Brain microvascular endothelial cell (primary cell): ENCODE results near the gene TRAPPC14.

Source experiments
- DNase-seq: peaks from one replicate; pipeline ENCODE4 v3.0.0-alpha.2; 2020
- H3K27ac ChIP-seq: fragments of 250-450 bp; sonication (Bioruptor Pico); 2 replicates; pipeline ENCODE4 v1.5.1; 2020; ENCODE audit warnings: mild to moderate bottlenecking, moderate library complexity
- H3K27me3 ChIP-seq: fragments of 250-450 bp; sonication (Bioruptor Pico); replicated peaks from 2 replicates; pipeline ENCODE4 v1.5.1; 2020; ENCODE audit warnings: mild to moderate bottlenecking
- H3K36me3 ChIP-seq: fragments of 250-450 bp; sonication (Bioruptor Pico); replicated peaks from 2 replicates; pipeline ENCODE4 v1.5.1; 2020; ENCODE audit warnings: mild to moderate bottlenecking
- H3K4me3 ChIP-seq: 2 replicates; pipeline ENCODE4 v1.5.1; 2011; ENCODE audit warnings: low read depth, mild to moderate bottlenecking, control low read depth, low read length, moderate library complexity
- in situ Hi-C: cut with HindIII; loops from 2 replicates; pipeline ENCODE4 v1.10.0; 2017; ENCODE audit warnings: low sequenced_read_pairs, low pct_ligation_motif_present
- TF ChIP-seq, protein P1 (sequence below): IDR thresholded peaks from 2 replicates; pipeline ENCODE4 v1.5.1; 2011; ENCODE audit warnings: low read depth, mild to moderate bottlenecking, moderate library complexity, low read length, control low read depth, inconsistent platforms; ENCODE audit errors: missing control alignments

The TRAPPC14 gene

DNA sequence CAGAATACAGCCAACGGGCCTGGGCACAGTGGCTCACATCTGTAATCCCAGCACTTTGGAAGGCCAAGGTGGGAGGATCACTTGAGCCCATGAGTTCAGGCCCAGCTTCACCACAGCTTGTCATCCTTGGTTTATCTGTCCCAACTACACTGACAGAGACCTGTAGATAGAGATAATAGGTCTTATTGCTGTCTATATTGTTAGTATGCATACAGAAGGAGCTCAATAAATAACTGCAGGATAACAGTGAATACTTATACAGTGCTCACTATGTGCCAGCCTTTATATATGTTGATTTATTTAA is 37.8 kb downstream of the TRAPPC14 start:
- in situ Hi-C loops = no loop called here
- TF ChIP-seq, protein P1, sequence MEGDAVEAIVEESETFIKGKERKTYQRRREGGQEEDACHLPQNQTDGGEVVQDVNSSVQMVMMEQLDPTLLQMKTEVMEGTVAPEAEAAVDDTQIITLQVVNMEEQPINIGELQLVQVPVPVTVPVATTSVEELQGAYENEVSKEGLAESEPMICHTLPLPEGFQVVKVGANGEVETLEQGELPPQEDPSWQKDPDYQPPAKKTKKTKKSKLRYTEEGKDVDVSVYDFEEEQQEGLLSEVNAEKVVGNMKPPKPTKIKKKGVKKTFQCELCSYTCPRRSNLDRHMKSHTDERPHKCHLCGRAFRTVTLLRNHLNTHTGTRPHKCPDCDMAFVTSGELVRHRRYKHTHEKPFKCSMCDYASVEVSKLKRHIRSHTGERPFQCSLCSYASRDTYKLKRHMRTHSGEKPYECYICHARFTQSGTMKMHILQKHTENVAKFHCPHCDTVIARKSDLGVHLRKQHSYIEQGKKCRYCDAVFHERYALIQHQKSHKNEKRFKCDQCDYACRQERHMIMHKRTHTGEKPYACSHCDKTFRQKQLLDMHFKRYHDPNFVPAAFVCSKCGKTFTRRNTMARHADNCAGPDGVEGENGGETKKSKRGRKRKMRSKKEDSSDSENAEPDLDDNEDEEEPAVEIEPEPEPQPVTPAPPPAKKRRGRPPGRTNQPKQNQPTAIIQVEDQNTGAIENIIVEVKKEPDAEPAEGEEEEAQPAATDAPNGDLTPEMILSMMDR = no peak
- no peaks in the 10 kb centered on the region for H3K27me3 ChIP-seq
- H3K4me3 ChIP-seq = peak overlapping the region; percentile 91
- no peak overlapping the region for H3K27ac ChIP-seq
- H3K36me3 ChIP-seq = no peaks in the 10 kb centered on the region
- no peak for DNase-seq

DNA sequence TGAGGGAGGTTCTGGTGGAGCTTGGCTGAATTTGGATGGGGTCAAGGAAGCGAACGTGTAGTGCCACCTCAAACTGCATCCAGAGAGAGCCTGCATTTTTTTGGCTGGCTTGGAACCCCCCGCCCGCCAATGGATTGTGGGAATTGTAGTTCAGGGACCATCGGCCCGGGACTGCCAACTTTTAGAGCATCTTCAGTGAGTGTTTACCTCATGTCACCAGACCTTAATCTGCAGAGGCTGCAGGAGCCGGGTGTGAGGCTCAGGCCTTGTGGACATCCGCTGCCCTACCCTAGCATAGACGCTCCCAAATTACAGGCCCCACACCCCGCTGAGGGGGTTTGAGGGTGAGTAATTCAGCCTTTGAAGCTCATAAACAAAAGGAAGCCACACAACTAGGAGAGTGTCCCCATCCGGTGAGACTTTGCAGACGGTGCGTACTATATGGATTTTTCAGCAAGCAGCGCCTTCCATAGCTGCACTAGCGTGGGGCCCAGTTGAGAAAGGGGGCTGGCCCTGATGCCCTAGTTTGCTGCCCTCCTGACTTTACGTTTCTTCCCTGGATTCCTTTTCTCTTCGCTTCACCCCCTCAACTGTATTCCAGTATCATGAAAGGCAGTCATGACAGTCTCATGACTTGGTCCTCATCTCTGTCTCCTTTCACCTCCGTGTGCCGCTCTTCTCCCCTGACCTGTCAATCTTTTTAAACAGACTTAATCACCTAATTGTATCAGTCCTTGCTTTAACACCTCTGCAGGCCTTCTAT is 38.4 kb downstream of the TRAPPC14 start:
- H3K36me3 ChIP-seq = no peaks in the 10 kb centered on the region
- peak overlapping the region; percentile 98 for H3K27ac ChIP-seq
- peak; percentile 55 for DNase-seq
- H3K27me3 ChIP-seq = no peaks in the 10 kb centered on the region
- TF ChIP-seq, protein P1 = no peak
- in situ Hi-C loops = no loop called here
- H3K4me3 ChIP-seq = peak overlapping the region; percentile 91

DNA sequence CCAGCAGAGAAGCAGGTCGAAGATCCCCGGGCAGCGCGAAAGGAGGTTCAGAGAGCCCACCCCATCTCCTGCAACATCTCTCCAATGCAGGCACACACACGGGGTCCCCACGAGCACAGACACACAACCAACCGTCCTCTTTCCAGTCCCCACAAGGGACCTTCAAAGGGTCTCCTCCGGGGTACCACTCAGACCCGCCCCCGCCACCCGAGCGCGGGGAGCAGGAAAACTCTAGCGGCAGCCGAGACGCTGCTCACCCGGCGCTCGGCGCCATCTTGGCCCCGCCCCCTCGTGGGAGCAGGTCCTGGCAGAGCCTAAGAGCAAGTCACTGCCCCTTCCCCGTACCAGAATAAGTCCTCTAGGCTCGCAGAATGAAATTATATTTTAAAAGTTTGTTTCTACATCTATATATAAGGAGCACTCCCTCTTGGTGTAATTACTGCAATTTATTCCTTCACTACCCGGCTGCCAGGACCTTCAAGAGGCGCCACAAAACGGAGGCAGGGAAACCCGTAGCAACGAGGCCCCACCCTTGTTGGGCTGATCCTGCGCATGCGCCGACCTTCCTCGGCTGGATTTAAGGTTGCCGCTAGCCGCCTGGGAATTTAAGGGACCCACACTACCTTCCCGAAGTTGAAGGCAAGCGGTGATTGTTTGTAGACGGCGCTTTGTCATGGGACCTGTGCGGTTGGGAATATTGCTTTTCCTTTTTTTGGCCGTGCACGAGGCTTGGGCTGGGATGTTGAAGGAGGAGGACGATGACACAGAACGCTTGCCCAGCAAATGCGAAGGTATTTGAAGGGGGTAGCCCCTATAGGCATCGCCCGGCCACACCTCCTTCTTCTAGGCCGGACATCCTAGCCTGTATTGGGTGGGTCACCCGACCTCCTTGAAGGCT is 39.2 kb downstream of the TRAPPC14 start, which contains the start of the genes CNPY4 and TAF6:
CNPY4 (plus strand) TSS at position 563 of the 898 bp plus-strand sequence; CDS start at position 674, 111 bp downstream.
TAF6 (minus strand) TSS at position 287 of the 898 bp plus-strand sequence. CDS start 5,149 bp downstream, outside the sequence.
- TF ChIP-seq, protein P1 = no peak
- in situ Hi-C loops = no loop called here
- H3K36me3 ChIP-seq = no peaks in the 10 kb centered on the region
- peak within 1 kb of the TSS; percentile 91 for H3K4me3 ChIP-seq
- H3K27ac ChIP-seq = peak within 1 kb of the TSS; percentile 98
- no peaks in the 10 kb centered on the region for H3K27me3 ChIP-seq
- peak; percentile 92 for DNase-seq

DNA sequence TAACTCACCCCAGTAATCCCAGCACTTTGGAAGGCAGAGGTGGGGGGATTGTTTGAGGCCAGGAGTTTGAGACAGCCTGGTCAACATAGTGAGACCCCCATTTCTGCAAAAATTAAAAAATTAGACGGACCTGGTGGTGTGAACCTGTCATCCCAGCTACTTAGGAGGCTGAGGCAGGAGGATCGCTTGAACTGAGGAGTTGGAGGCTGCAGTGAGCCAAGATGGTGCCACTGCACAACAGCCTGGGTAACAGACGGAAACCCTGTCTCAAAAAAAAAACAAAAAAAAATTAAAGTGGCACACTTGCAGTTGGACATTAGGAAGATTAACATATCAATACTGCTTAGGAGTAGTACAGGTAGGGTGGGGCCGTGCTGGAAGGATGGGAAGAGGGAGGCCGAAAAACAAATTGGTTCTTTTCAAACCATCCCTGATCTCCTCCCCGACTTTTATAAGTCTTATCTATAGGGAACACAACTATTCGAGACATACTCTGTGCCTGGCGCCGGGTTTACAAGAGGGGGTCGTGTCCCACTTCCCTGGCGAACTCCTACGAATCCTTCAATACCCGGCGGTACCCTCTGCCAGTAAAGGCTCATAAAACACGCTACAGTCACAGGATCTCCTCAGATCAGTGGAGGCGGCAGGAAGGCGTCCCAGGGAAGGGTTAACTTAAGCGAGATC is 40.0 kb downstream of the TRAPPC14 start:
- TF ChIP-seq, protein P1 = no peak
- in situ Hi-C loops = no loop called here
- Histone ChIP-seq H3K27ac (peak overlapping the region; percentile 98), H3K27me3 (no peaks in the 10 kb centered on the region), H3K36me3 (peaks cover 5% of the 10 kb centered on the region), H3K4me3 (peak overlapping the region; percentile 91)
- no peak for DNase-seq

DNA sequence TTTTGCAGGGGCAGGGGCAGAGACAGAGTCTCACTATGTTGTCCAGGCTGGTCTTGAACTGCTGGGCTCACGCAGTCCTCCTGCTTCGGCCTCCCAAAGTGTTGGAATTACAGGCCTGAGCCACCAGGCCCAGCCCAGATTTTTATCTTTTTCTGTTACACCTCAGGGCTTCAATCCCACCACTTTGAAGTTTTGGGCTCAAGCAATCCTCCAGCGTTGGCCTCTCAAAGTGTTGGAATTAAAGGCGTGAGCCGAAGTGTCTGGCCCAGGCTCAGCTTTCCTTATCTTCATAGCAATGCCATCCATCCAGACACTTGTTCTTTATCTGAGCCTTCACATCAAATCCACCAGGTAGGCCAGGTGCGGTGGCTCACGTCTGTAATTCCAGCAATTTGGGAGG is 43.5 kb downstream of the TRAPPC14 start:
- DNase-seq = no peak
- no peak overlapping the region for H3K4me3 ChIP-seq
- in situ Hi-C loops = no loop called here
- H3K27me3 ChIP-seq = no peaks in the 10 kb centered on the region
- H3K36me3 ChIP-seq = peaks cover 34% of the 10 kb centered on the region
- TF ChIP-seq, protein P1 = no peak
- no peak overlapping the region for H3K27ac ChIP-seq
